Loucy (cell line): ENCODE results near the gene TNFRSF1B.

ENCODE experiments used
- EZH2phosphoT487 ChIP-seq: fragments of 200-600 bp; IDR thresholded peaks from 2 replicates; pipeline ENCODE4 v1.6.1; 2018; ENCODE audit warnings: antibody characterized with exemption, mild to moderate bottlenecking, moderate library complexity, borderline replicate concordance
- TF ChIP-seq, protein P1 (sequence below): fragments of 200-600 bp; sonication (generic); conservative IDR thresholded peaks from 2 replicates; pipeline ENCODE4 v1.5.1; 2014; ENCODE audit warnings: mild to moderate bottlenecking, antibody characterized with exemption, low read length

DNA sequence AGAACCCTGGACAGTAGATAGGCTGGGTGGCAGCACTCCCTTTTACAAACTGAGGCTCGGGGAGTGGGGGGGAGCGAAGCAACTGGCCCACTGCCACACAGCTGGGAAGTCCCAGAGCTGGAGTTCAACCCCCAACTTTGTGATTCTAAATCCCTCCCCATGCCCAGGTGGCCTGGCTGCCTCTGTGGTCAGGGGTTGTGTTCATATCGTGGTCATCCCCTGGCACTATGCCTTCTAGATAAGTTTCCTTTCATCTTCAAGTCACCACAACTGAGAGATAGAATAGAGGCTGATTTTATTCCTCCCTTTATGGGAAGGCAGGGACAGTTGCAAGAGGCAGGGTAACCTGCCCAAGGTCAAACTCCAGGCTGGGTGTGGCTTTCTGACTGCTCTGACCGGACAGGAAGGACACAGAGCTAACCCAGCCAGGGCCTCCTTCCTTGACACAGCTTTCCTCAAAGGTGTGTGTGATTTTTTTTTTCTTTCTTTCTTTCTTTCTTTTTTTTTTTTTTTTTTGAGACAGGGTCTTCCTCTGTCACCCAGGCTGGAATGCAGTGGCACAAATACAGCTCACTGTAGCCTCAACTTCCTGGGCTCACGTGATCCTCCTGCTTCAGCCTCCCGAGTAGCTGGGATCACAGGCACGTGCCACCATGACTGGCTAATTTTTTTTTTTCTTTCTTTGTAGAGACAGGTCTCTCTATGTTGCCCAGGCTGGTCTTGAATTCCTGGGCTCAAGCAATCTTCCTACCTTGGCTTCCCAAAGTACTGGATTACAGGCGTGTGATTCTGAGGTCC is 18.4 kb upstream of the TNFRSF1B start:
- TF ChIP-seq, protein P1, sequence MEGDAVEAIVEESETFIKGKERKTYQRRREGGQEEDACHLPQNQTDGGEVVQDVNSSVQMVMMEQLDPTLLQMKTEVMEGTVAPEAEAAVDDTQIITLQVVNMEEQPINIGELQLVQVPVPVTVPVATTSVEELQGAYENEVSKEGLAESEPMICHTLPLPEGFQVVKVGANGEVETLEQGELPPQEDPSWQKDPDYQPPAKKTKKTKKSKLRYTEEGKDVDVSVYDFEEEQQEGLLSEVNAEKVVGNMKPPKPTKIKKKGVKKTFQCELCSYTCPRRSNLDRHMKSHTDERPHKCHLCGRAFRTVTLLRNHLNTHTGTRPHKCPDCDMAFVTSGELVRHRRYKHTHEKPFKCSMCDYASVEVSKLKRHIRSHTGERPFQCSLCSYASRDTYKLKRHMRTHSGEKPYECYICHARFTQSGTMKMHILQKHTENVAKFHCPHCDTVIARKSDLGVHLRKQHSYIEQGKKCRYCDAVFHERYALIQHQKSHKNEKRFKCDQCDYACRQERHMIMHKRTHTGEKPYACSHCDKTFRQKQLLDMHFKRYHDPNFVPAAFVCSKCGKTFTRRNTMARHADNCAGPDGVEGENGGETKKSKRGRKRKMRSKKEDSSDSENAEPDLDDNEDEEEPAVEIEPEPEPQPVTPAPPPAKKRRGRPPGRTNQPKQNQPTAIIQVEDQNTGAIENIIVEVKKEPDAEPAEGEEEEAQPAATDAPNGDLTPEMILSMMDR: no peak
- TF ChIP-seq EZH2phosphoT487: no peak
